Activated CD8-positive, alpha-beta T cell treated with anti-CD3 and anti-CD28 coated beads, Interleukin-2, amount 10 ng/mL, durations not matched to agents 7 days and 5 days (primary cell): Measurements from ENCODE around the gene OPA3. TPM values are rescaled to one million over a fixed set of nuclear protein-coding genes. Genes with fewer than 3 reads are reported as not detected.

Experiments
- ATAC-seq: fragments of 150-1000 bp; cut with Tn5 transposase; one replicate; pipeline ENCODE4 v1.10.0; 2021; ENCODE audit warnings: moderate library complexity
- CTCF ChIA-PET: fragments of 350-600 bp; sonication (Branson Sonifier 250); formaldehyde crosslinking; loops from one replicate; lab custom pipeline; 2021; ENCODE audit warnings: antibody characterized with exemption; lab: Charles Lee
- POLR2A ChIA-PET: fragments of 350-600 bp; sonication (Branson Sonifier 250); formaldehyde crosslinking; loops from one replicate; lab custom pipeline; 2021; ENCODE audit warnings: antibody characterized with exemption; lab: Charles Lee
- DNase-seq: peaks from one replicate; pipeline ENCODE4 v3.0.0-alpha.2; 2020
- H3K27ac Mint-ChIP-seq: one replicate; pipeline ENCODE4 v1.8.0; 2021; ENCODE audit warnings: mild to moderate bottlenecking, mixed read lengths
- H3K27me3 Mint-ChIP-seq: one replicate; pipeline ENCODE4 v1.8.0; 2021; ENCODE audit warnings: low read depth, mixed read lengths
- H3K36me3 Mint-ChIP-seq: one replicate; pipeline ENCODE4 v1.8.0; 2021; ENCODE audit warnings: low read depth, mixed read lengths
- H3K4me1 Mint-ChIP-seq: one replicate; pipeline ENCODE4 v1.8.0; 2021; ENCODE audit warnings: low read depth, mixed read lengths
- H3K4me3 Mint-ChIP-seq: one replicate; pipeline ENCODE4 v1.8.0; 2021; ENCODE audit warnings: mild to moderate bottlenecking, mixed read lengths
- H3K9me3 Mint-ChIP-seq: one replicate; pipeline ENCODE4 v1.8.0; 2022; ENCODE audit warnings: mixed read lengths; ENCODE audit not compliant: insufficient read depth
- total RNA-seq, 2 experiments: library from RNA; stranded (reverse); gene quantifications; one replicate each; pipeline ENCODE4 v1.2.3, GENCODE V29; 2021

OPA3 gene
- total RNA-seq, 2 experiments from 2014 or later, result 13.4 to 14.9 TPM

DNA sequence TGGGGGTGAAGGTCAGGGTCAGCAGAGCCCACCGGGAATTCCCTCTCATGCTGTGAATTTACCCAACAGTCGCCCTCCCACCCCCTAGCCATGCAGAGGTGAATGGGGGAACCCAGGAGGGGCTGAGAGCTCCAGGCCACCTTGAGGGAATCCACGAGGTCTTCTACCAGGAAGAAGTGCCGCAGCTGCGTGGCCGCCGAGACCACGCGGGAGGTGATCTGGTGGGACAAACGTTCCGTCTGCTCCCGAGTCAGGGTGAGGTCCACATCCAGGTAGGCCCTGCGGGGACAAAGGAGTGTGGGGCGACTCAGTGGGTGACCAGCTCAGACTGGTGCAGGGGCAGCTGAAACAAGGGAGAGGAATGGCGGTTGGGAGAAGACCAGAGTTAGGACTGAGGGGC, 95.9 kb downstream of the OPA3 start:
- CTCF ChIA-PET, result interaction anchor here (2.0 to 6.6 kb wide), 2 partner anchors 10 to 48 kb away, joined by 10 to 117 read pairs; no protein-coding TSS in a partner anchor
- Mint-ChIP-seq H3K9me3 (no peaks in the 10 kb centered on the region), H3K4me3 (no peak overlapping the region), H3K4me1 (peaks cover 18% of the 10 kb centered on the region), H3K27me3 (peaks cover 2% of the 10 kb centered on the region), H3K36me3 (no peaks in the 10 kb centered on the region), H3K27ac (no peak overlapping the region)
- POLR2A ChIA-PET, result no interaction called here
- ATAC-seq (no peak), DNase-seq (no peak)

DNA sequence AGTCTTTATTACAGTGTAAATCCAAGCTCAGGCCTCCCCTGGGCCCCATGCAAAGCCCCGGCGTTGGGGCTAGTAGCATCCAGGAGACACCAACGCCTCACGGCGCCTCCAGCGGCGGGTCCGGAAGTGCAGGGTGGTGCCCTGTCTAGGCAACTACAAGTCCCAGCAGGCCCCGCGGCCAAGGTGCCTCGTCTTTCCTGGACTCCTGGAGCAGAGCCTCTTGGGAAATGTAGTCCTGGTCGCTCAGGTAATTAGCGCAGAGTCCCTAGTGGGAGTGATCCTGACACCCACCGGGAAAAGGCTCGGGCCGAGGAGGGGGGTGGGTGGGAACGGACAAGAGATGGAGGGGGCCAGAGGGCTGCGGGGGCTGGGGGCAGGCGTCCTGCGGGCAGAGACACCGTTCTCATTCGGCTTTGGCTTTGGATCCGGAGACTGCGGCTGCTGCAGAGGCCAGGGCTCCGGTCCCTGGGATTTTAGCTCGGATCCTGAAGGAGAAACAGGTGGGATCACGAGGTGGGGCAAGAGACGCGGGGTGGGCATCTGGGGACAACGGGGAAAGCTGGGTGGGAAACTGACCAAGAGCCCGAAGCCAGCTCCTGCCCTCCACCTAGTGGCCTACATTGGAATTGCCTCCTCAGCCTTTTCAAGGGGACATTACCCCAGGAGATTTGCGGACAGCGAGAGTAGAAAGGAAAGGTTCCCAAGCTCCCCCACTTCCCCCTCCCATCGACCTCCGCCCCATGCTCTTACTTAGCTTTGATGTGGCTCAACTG, 99.1 kb downstream of the OPA3 start:
- POLR2A ChIA-PET, result interaction anchor here (0.9 to 1.2 kb wide), 2 partner anchors 16 to 17 kb away, joined by 3 to 4 read pairs; partner anchors contain the start of gene FOSB
- peaks cover 3% of the 10 kb centered on the region for H3K27me3 Mint-ChIP-seq
- DNase-seq (peak; percentile 99), ATAC-seq (peak; percentile 97)
- H3K27ac Mint-ChIP-seq, result peak overlapping the region; percentile 83
- H3K9me3 Mint-ChIP-seq, result no peaks in the 10 kb centered on the region
- CTCF ChIA-PET, result interaction anchor here (0.6 to 6.6 kb wide), 50 partner anchors 7 to 418 kb away, joined by 3 to 117 read pairs (median 6); partner anchors contain the start of genes EML2, ERCC1, FOSB and OPA3
- peak overlapping the region; percentile 86 for H3K4me3 Mint-ChIP-seq
- peaks cover 11% of the 10 kb centered on the region for H3K4me1 Mint-ChIP-seq
- H3K36me3 Mint-ChIP-seq, result no peaks in the 10 kb centered on the region

DNA sequence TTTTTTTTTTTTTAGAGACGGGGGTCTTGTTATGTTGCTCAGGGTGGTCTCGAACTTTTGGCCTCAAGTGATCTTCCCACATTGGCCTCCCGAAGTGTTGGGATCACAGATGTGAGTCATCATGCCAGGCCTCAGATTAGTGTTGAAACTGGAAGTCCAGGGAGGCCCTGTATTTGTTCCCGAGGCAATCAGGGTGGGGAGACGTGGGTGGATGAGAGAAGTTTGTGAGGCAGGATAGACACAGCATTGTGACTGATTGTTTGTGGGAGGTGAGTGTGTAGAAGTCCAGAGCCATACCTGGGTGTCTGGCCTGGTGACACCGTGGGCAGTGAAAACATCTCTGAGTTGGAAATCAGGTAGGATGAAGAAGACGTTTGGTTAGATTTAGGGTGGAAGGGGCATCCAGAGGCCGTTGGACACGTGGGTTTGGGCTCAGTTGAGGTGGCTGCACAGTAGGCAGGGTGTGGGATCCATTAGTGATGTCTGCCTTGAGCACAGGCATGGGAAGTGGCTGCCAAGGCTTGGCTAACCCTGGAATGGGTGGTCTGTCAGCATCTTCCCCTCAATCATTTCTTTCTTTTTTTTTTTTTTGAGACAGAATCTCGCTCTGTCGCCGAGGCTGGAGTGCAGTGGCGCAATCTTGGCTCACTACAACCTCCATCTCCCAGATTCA, 100.2 kb downstream of the OPA3 start:
- ATAC-seq, result no peak
- no peak for DNase-seq
- Mint-ChIP-seq H3K4me1 (peaks cover 16% of the 10 kb centered on the region), H3K9me3 (no peaks in the 10 kb centered on the region), H3K36me3 (no peaks in the 10 kb centered on the region), H3K4me3 (no peak overlapping the region), H3K27ac (no peak overlapping the region), H3K27me3 (peaks cover 3% of the 10 kb centered on the region)
- ChIA-PET CTCF (interaction anchor here (0.6 to 6.6 kb wide), 40 partner anchors 8 to 419 kb away, joined by 3 to 117 read pairs (median 8); partner anchors contain the start of genes ERCC1, FOSB, OPA3 and PPM1N), POLR2A (interaction anchor here (0.9 to 1.2 kb wide), 2 partner anchors 15 to 16 kb away, joined by 3 to 4 read pairs; partner anchors contain the start of gene FOSB)

DNA sequence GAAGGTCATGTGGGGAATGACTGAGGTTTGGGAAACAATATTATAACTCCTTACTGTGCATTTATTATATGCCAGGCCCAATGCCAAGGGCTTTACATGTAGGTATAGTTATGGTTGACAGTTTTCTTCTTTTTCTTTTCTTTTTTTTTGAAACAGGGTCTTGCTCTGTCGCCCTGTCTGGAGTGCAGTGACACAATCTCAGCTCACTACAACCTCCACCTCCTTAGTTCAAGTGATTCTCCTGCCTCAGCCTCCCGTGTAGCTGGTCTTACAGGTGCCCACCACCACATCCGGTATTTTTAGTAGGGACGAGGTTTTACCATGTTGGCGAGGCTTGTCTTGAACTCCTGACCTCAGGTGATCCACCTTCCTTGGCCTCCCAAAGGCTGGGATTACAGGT, 101.6 kb downstream of the OPA3 start:
- Mint-ChIP-seq H3K27ac (no peak overlapping the region), H3K27me3 (peaks cover 3% of the 10 kb centered on the region), H3K4me1 (peaks cover 24% of the 10 kb centered on the region), H3K36me3 (no peaks in the 10 kb centered on the region), H3K4me3 (no peak overlapping the region), H3K9me3 (no peaks in the 10 kb centered on the region)
- ATAC-seq (no peak), DNase-seq (no peak)
- ChIA-PET CTCF (interaction anchor here (6.6 kb wide), 1 partner anchor 43 kb away, joined by 117 read pairs; no protein-coding TSS in a partner anchor), POLR2A (no interaction called here)

DNA sequence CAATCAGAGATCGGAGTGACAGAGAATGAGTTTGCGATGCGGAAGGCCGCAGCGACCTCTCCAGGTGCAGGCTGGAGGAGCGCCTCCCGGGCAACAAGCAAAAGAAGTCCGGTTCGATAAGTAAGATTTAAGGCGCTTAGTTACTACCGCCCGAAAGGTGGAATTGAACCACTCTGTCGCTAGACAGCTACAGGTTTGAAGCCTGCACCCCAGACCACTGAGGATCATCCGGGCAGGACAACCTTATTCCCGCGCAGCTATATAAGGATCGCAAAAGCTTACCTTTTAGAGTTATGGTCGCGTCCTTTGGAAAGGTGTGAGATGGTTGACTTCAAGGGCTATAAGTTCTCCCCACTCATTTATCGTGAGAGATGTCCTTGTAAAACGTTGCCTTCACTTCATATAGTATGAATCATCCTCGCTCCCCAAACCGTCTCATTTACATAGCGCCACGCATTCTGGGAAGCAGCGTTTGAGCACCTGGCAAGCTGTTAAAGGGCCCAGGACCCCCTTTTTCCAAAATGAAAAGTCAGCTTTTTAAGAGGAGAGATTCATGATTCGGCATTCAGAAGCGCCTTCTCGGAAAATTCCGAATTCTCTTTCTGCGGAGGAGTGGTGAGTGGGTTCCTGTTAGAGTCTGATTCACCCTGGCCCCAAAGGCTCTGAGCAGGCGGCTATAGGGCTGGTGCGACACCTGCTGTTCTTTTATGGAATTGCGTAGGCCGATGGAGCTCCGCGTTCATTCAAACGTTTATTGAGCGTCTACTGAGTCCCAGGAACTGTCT, 106.0 kb downstream of the OPA3 start:
- ChIA-PET POLR2A (interaction anchor here (0.7 to 1.8 kb wide), 13 partner anchors 9 to 163 kb away, joined by 3 to 35 read pairs (median 4); partner anchors contain the start of gene FOSB), CTCF (interaction anchor here (0.6 to 11.5 kb wide), 54 partner anchors 8 to 425 kb away, joined by 3 to 455 read pairs (median 4); partner anchors contain the start of genes BLOC1S3, ERCC1, FOSB and PPP1R13L)
- H3K27ac Mint-ChIP-seq, result peak overlapping the region; percentile 96
- H3K4me1 Mint-ChIP-seq, result peaks cover 34% of the 10 kb centered on the region
- H3K4me3 Mint-ChIP-seq, result peak overlapping the region; percentile 53
- no peaks in the 10 kb centered on the region for H3K36me3 Mint-ChIP-seq
- no peaks in the 10 kb centered on the region for H3K9me3 Mint-ChIP-seq
- H3K27me3 Mint-ChIP-seq, result peaks cover 17% of the 10 kb centered on the region
- peak; percentile 94 for DNase-seq
- peak; percentile 59 for ATAC-seq

DNA sequence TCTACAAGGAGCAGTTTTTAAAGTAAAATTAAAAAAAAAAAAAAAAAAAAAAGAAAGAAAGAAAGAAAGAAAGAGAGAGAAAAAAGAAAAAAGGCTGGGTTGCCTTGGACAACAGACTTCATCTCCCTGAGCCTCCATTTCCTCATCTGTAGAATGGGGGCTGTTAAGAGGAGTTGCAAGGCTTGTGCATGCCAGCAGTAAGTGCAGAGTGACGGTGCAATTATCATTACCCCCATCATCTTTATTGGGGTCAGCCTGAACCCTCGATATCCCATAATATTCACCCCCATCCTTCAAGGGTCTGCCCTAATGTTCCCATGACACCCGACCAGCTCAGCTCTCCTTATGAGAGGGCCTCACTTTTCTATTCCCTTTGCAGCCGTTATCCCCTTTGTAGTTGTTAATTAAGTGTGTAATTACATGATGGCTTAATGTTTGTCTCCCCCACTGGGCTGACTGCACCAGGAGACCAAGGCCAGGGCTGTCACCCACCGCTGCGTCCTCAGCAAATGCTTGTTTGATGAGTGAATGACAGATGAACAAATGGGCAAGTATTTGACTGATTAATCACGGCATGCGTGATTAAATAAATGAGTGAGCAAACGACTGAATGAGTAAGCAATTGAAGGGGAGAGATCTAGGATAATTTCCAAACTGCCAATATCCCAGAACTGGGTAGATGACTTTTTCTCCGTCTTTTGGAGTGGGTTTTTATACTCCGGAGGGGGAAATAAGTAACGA, 106.7 kb downstream of the OPA3 start:
- no peak for ATAC-seq
- Mint-ChIP-seq H3K36me3 (no peaks in the 10 kb centered on the region), H3K4me1 (peaks cover 34% of the 10 kb centered on the region), H3K4me3 (peak overlapping the region; percentile 53), H3K27me3 (peaks cover 23% of the 10 kb centered on the region), H3K9me3 (no peaks in the 10 kb centered on the region), H3K27ac (peak overlapping the region; percentile 96)
- POLR2A ChIA-PET, result interaction anchor here (0.7 to 1.8 kb wide), 10 partner anchors 8 to 164 kb away, joined by 3 to 35 read pairs (median 5); no protein-coding TSS in a partner anchor
- CTCF ChIA-PET, result interaction anchor here (0.7 to 11.5 kb wide), 42 partner anchors 9 to 425 kb away, joined by 3 to 455 read pairs (median 6); partner anchors contain the start of genes BLOC1S3, ERCC1, FOSB and PPP1R13L
- no peak for DNase-seq

Other genes starting within 250 kb of the OPA3 start
- not detected for gene KLC3, start 244.1 kb downstream of the OPA3 start, total RNA-seq
- gene ERCC2, start 214.2 kb downstream of the OPA3 start, total RNA-seq, result 10 to 100 TPM; 23.7 to 24.4 TPM
- 10 to 100 TPM; 11.8 to 13.4 TPM for gene PPP1R13L, start 179.7 kb downstream of the OPA3 start, total RNA-seq
- gene POLR1G, start 178.2 kb downstream of the OPA3 start, total RNA-seq, result 10 to 100 TPM in 1 of 2 experiments, 1 to 10 TPM in 1; 9.5 to 10.6 TPM
- gene ERCC1, start 160.9 kb downstream of the OPA3 start, total RNA-seq, result 10 to 100 TPM; 57.5 to 64.8 TPM
- 100 to 1,000 TPM; 154 to 172 TPM for gene FOSB, start 116.8 kb downstream of the OPA3 start, total RNA-seq
- gene RTN2, start 87.8 kb downstream of the OPA3 start, total RNA-seq, result 1 to 10 TPM; 2.0 to 3.4 TPM
- gene PPM1N, start 86.4 kb downstream of the OPA3 start, total RNA-seq, result 1 to 10 TPM; 1.6 to 3.2 TPM
- 100 to 1,000 TPM; 215 to 222 TPM for gene VASP, start 77.3 kb downstream of the OPA3 start, total RNA-seq
- gene GPR4, start 17.4 kb upstream of the OPA3 start, total RNA-seq, result not detected
- 10 to 100 TPM; 93.6 to 97.6 TPM for gene EML2, start 54.6 kb upstream of the OPA3 start, total RNA-seq
- 1 to 10 TPM; 7.0 to 9.2 TPM for gene GIPR, start 83.4 kb upstream of the OPA3 start, total RNA-seq
- 100 to 1,000 TPM; 634 to 652 TPM for gene SNRPD2, start 107.2 kb upstream of the OPA3 start, total RNA-seq
- 1 to 10 TPM; 6.7 to 8.0 TPM for gene QPCTL, start 107.9 kb upstream of the OPA3 start, total RNA-seq
- gene FBXO46, start 146.1 kb upstream of the OPA3 start, total RNA-seq, result 10 to 100 TPM; 32.6 to 33.9 TPM
- not detected for gene MEIOSIN, start 148.6 kb upstream of the OPA3 start, total RNA-seq
- under 1 TPM; 0.53 to 0.89 TPM for gene SIX5, start 184.4 kb upstream of the OPA3 start, total RNA-seq
- 10 to 100 TPM in 1 of 2 experiments, 1 to 10 TPM in 1; 9.9 to 14.4 TPM for gene DMPK, start 197.7 kb upstream of the OPA3 start, total RNA-seq
- gene DMWD, start 208.0 kb upstream of the OPA3 start, total RNA-seq, result 10 to 100 TPM; 20.6 TPM
- under 1 TPM; 0.55 to 0.68 TPM for gene RSPH6A, start 230.5 kb upstream of the OPA3 start, total RNA-seq